ENCODE data around the gene CPPED1.

DNA sequence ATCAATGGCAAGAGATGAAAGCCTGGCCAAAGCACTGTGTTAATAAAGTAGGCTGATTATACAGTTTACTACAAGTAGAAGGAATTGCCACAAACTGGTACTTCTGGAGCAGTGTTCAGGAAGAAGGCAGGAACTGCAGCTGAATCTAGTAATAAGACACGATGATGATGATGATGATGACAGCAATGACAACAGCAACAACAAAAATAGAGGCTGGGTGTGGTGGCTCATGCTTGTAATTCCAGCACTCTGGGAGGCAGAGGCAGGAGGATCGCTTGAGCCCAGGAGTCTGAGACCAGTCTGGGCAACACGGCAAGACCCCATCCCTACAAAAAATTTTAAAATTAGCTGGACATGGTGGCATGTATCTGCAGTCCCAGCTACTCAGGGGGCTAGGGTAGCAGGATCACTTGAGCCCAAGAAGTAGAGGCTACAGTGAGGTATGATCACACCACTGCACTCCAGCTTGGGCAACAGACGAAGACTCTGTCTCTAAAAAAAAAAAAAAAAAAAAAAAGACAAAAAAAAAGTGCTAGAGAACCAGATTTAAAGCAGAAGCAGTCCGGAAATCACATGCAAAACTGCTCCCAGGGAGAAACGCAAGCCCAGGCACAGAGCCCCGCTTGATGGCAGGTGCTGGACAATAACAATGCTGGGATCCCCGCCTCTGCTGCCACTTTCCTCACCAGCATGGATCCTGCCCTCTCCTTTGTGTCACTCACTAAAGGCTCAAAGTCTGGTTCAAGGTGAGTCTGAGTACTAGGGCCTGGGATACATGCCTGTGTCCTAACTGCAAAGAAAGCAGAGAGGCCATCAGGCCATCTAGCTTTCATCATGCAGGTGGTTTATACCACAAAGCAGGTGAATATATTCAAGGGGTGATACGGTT, 44.8 kb downstream of the CPPED1 start:
- TF ChIP-seq EP300 (IDR thresholded peaks at IDR 0.05) (no peak), POLR2A (IDR thresholded peaks at IDR 0.05) (no peak), POLR2AphosphoS5 (IDR thresholded peaks at IDR 0.05) (no peak)
- TF ChIP-seq, protein P1, sequence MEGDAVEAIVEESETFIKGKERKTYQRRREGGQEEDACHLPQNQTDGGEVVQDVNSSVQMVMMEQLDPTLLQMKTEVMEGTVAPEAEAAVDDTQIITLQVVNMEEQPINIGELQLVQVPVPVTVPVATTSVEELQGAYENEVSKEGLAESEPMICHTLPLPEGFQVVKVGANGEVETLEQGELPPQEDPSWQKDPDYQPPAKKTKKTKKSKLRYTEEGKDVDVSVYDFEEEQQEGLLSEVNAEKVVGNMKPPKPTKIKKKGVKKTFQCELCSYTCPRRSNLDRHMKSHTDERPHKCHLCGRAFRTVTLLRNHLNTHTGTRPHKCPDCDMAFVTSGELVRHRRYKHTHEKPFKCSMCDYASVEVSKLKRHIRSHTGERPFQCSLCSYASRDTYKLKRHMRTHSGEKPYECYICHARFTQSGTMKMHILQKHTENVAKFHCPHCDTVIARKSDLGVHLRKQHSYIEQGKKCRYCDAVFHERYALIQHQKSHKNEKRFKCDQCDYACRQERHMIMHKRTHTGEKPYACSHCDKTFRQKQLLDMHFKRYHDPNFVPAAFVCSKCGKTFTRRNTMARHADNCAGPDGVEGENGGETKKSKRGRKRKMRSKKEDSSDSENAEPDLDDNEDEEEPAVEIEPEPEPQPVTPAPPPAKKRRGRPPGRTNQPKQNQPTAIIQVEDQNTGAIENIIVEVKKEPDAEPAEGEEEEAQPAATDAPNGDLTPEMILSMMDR (IDR thresholded peaks at IDR 0.05) = no peak

Measured in stomach (tissue), 4 donors.